Measurements from ENCODE around the gene RNF115. TPM values are rescaled to one million over a fixed set of nuclear protein-coding genes. Genes with fewer than 3 reads are reported as not detected.
"Not testable (repeated sequence)": the region's sequence is repeated elsewhere in the genome, so short reads cannot be mapped to it uniquely, and the experiment has no call there.

Gene RNF115
- total and polyA plus RNA-seq, 4 donors, result 19.1 to 26.0 (median 22.4) TPM

DNA sequence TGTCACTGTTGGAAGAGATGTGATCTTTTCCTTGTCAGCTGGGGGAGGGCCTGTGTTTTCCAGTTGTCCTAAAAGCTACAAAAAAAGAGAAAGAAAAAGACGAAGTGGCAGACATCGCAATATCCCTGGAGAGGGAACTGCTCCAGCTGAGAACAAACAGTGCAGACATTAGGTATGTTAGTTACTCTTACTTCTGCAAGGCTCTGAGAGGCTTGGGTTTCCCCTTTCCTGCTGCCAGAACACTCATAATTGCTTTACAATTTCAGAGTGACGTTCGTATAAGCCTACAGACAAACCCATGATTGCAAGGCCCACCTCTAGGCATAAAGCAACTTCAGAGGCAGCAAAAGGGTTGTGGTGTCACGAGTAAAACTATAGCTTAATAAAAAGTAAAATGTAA is 73.5 kb downstream of the RNF115 start:
- DNase-seq (ENCODE audit: low read depth in 4 of 6, low spot score in 6 of 6), result no peak
- no peak overlapping the region for H3K27ac ChIP-seq (ENCODE audit: low read depth, low read length)
- H3K4me3 ChIP-seq (ENCODE audit: low read depth, low read length), result no peak overlapping the region
- H3K27me3 ChIP-seq (ENCODE audit: control insufficient read depth, insufficient read depth, low read length), result no peaks in the 10 kb centered on the region
- WGBS (ENCODE audit: insufficient coverage), result 92% methylated on average over 2 of the region's 5 CpGs
- peaks cover 4% of the 10 kb centered on the region for H3K4me1 ChIP-seq (ENCODE audit: control insufficient read depth, insufficient read depth, low read length)
- no peaks in the 10 kb centered on the region for H3K9me3 ChIP-seq (ENCODE audit: control insufficient read depth, insufficient read depth, low read length)
- H3K36me3 ChIP-seq (ENCODE audit: control insufficient read depth, insufficient read depth, low read length), result peaks cover 20% of the 10 kb centered on the region

DNA sequence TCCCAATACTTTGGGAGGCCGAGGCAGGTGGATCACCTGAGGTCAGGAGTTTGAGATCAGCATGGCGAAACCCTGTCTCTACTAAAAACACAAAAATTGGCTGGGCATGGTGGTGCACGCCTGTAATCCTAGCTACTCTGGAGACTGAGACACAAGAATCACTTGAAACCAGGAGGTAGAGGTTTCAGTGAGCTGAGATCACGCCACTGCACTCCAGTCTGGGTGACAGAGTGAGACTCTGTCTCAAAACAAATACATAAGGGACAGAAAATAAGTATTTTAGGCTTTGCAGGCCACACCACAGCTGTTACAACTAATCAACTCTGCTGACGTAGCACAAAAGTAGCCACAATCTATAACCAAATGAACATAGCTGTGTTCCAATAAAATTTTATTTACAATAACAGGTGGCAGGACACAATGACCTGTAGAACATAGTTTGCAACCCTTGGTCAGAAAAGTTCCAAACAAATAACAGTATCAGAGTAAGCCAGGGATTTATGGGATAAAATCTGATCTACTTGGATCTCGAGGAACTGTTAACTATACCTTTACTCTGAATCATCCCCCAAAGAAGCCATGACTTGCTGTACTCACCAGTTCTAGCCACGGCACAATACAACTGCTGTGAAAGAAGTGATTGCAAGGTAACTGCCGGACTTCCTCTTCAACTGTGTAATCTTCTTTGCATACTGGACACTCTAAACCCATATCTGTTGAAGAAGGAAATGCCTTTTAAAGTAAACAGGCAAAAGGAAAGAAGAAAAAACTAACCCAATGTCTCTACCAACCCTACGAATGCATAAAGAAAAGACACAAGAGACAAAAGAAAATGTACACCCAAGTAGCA is 76.3 kb downstream of the RNF115 start:
- no peaks in the 10 kb centered on the region for H3K9me3 ChIP-seq (ENCODE audit: control insufficient read depth, insufficient read depth, low read length)
- no peaks in the 10 kb centered on the region for H3K27me3 ChIP-seq (ENCODE audit: control insufficient read depth, insufficient read depth, low read length)
- no peak overlapping the region for H3K4me3 ChIP-seq (ENCODE audit: low read depth, low read length)
- peaks cover 23% of the 10 kb centered on the region for H3K36me3 ChIP-seq (ENCODE audit: control insufficient read depth, insufficient read depth, low read length)
- WGBS (ENCODE audit: insufficient coverage), result 98% methylated on average over 4 of the region's 9 CpGs
- no peak overlapping the region for H3K27ac ChIP-seq (ENCODE audit: low read depth, low read length)
- no peak for DNase-seq (ENCODE audit: low read depth in 4 of 6, low spot score in 6 of 6)
- H3K4me1 ChIP-seq (ENCODE audit: control insufficient read depth, insufficient read depth, low read length), result peaks cover 4% of the 10 kb centered on the region

DNA sequence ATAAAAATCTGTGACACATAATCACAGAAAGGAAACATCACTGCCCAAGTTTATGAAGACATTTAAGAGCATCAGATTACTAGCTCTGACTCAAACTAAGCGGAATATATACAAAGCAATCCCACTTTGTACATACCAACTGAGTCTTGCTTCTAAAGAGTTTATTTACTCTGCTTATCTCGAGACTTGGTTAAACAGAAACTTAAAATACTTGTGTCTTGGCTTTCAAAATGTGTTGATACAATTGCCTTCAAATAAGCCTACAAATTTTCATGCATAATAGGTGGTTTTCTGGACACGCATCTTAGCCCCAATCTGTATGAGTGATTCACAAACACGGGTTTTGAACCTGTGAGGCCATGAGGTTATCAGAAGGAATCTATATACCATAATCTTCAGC is 83.6 kb downstream of the RNF115 start:
- Histone ChIP-seq H3K9me3 (ENCODE audit: control insufficient read depth, insufficient read depth, low read length) (no peaks in the 10 kb centered on the region), H3K36me3 (ENCODE audit: control insufficient read depth, insufficient read depth, low read length) (peaks cover 11% of the 10 kb centered on the region), H3K4me1 (ENCODE audit: control insufficient read depth, insufficient read depth, low read length) (no peaks in the 10 kb centered on the region), H3K4me3 (ENCODE audit: low read depth, low read length) (no peak overlapping the region), H3K27ac (ENCODE audit: low read depth, low read length) (no peak overlapping the region), H3K27me3 (ENCODE audit: control insufficient read depth, insufficient read depth, low read length) (no peaks in the 10 kb centered on the region)
- no CpG with 5 or more reads among the region's 4 CpGs for WGBS (ENCODE audit: insufficient coverage)
- DNase-seq (ENCODE audit: low read depth in 4 of 6, low spot score in 6 of 6), result no peak

DNA sequence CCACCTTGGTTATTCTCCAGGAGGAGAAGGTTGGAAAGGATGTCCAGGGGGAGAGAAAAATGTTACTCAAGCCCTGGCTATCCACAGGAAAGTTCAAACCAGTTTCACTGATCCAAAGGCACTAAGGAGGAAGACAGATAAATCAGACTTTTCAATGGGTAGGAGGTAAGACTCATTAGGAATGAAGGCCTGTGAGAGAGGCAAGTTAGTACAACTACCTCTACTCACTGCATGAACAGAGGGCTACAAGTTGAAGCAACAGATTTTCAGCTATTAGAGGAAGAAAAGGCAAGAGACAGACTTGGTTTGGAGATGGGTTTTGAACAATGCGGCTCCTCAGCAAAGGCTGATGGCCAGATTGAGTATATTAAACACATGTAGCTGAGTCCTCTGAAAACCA is 87.7 kb downstream of the RNF115 start:
- no peaks in the 10 kb centered on the region for H3K27me3 ChIP-seq (ENCODE audit: control insufficient read depth, insufficient read depth, low read length)
- H3K36me3 ChIP-seq (ENCODE audit: control insufficient read depth, insufficient read depth, low read length), result no peaks in the 10 kb centered on the region
- DNase-seq (ENCODE audit: low read depth in 4 of 6, low spot score in 6 of 6), result no peak
- no peaks in the 10 kb centered on the region for H3K9me3 ChIP-seq (ENCODE audit: control insufficient read depth, insufficient read depth, low read length)
- H3K4me1 ChIP-seq (ENCODE audit: control insufficient read depth, insufficient read depth, low read length), result no peaks in the 10 kb centered on the region
- H3K4me3 ChIP-seq (ENCODE audit: low read depth, low read length), result no peak overlapping the region
- no CpG with 5 or more reads among the region's 1 CpG for WGBS (ENCODE audit: insufficient coverage)
- no peak overlapping the region for H3K27ac ChIP-seq (ENCODE audit: low read depth, low read length)

DNA sequence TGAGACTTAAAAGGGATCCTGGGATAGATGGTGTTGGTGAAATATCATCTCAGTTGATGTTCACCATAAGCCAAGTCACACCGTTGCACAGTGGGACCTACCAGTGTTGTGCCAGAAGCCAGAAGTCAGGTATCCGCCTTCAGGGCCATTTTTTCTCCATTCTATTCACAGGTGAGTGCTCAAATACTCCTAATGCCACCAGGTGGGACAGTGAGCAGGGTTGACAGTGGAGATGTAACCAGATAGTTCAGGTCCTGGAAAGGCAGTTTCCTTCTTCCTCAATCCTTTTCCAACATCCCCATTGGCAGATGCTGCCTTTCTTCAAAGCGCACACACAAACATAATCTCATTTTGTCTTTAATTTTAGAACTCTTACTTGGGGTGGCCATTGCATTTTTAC is 93.0 kb downstream of the RNF115 start:
- Histone ChIP-seq H3K9me3 (ENCODE audit: control insufficient read depth, insufficient read depth, low read length) (no peaks in the 10 kb centered on the region), H3K4me3 (ENCODE audit: low read depth, low read length) (no peak overlapping the region), H3K27ac (ENCODE audit: low read depth, low read length) (no peak overlapping the region), H3K27me3 (ENCODE audit: control insufficient read depth, insufficient read depth, low read length) (no peaks in the 10 kb centered on the region), H3K36me3 (ENCODE audit: control insufficient read depth, insufficient read depth, low read length) (no peaks in the 10 kb centered on the region), H3K4me1 (ENCODE audit: control insufficient read depth, insufficient read depth, low read length) (no peaks in the 10 kb centered on the region)
- DNase-seq (ENCODE audit: low read depth in 4 of 6, low spot score in 6 of 6), result no peak
- WGBS (ENCODE audit: insufficient coverage), result no CpG with 5 or more reads among the region's 3 CpGs

DNA sequence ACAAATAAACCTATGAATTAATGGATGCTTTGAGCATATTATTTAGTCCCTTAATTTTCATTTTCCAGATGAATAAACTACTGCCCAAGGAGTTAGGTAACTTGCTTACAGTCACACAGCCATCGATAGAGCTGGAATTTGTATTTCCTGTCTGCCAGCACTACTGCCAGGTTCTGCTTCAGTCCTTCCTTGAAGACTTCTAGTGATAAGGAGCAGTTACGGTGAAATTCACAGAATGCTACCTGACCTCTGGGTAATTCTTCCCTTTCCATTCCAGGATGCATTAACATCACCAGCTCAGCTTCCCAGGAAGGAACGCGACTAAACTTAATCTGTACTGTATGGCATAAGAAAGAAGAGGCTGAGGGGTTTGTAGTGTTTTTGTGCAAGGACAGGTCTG is 93.4 kb downstream of the RNF115 start:
- H3K9me3 ChIP-seq (ENCODE audit: control insufficient read depth, insufficient read depth, low read length), result no peaks in the 10 kb centered on the region
- H3K27ac ChIP-seq (ENCODE audit: low read depth, low read length), result no peak overlapping the region
- DNase-seq (ENCODE audit: low read depth in 4 of 6, low spot score in 6 of 6), result peak in 1 of 6 donors; percentile 11
- H3K27me3 ChIP-seq (ENCODE audit: control insufficient read depth, insufficient read depth, low read length), result no peaks in the 10 kb centered on the region
- no peaks in the 10 kb centered on the region for H3K36me3 ChIP-seq (ENCODE audit: control insufficient read depth, insufficient read depth, low read length)
- H3K4me3 ChIP-seq (ENCODE audit: low read depth, low read length), result no peak overlapping the region
- H3K4me1 ChIP-seq (ENCODE audit: control insufficient read depth, insufficient read depth, low read length), result no peaks in the 10 kb centered on the region
- WGBS (ENCODE audit: insufficient coverage), result 80% methylated on average over 1 of the region's 4 CpGs

DNA sequence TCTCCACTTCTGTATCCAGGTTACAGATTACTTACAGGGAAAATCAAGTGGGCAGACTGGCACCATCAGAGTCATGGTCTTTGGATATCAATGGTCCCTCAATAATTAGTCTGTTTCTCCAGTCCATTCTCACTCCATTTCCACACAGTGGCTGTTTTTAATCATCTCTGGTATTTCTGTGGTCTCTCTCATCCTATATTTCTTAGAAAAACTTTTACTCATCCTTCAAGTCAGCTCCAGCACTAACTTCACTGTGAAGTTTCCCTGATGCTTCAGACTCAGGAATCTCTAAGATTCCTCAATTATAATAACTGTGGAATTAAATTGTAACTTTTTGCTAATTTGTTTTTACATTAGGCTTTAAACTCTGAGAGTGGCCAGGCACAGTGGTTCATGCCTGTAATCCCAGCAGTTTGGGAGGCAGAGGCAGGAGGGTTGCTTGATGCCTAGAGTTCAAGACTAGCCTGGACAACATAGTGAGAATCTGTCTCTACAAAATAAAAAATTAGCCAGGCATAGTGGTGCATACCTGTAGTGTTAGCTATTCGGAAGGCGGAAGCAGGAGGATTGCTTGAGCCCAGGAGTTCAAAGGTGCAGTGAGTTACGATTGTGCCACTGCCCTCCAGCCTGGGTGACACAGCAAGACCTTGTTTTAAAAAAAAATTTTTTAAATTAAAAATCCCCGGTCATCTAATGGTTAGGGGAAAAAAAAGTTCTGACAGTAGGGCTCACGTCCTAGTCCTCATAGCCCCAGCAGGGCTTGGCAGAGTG is 94.0 kb downstream of the RNF115 start:
- H3K27me3 ChIP-seq (ENCODE audit: control insufficient read depth, insufficient read depth, low read length), result no peaks in the 10 kb centered on the region
- WGBS (ENCODE audit: insufficient coverage), result no CpG with 5 or more reads among the region's 5 CpGs
- H3K36me3 ChIP-seq (ENCODE audit: control insufficient read depth, insufficient read depth, low read length), result no peaks in the 10 kb centered on the region
- no peaks in the 10 kb centered on the region for H3K9me3 ChIP-seq (ENCODE audit: control insufficient read depth, insufficient read depth, low read length)
- no peaks in the 10 kb centered on the region for H3K4me1 ChIP-seq (ENCODE audit: control insufficient read depth, insufficient read depth, low read length)
- no peak for DNase-seq (ENCODE audit: low read depth in 4 of 6, low spot score in 6 of 6)
- no peak overlapping the region for H3K27ac ChIP-seq (ENCODE audit: low read depth, low read length)
- H3K4me3 ChIP-seq (ENCODE audit: low read depth, low read length), result no peak overlapping the region

DNA sequence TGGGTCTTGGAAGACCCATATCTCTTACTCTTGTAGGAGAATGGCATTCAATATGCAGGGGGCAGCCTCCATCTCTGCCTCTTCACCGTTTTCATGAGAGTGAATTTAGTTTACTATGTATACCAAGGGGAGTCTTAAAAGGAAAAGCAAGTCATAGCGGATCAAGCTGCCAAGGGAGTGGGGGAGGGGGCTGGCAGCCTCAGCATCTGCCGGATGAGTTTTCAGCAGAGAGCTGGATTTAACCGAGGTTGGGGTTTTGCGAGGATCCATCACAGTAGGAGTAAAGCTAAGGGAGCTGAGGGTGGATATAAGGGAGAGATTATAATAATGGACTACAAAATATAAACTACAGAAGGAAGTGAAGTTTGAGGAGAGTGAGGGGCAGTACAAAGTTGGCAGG is 94.7 kb downstream of the RNF115 start:
- DNase-seq (ENCODE audit: low read depth in 4 of 6, low spot score in 6 of 6), result peak in 2 of 6 donors; percentile 13 to 30
- no peak overlapping the region for H3K27ac ChIP-seq (ENCODE audit: low read depth, low read length)
- no peaks in the 10 kb centered on the region for H3K27me3 ChIP-seq (ENCODE audit: control insufficient read depth, insufficient read depth, low read length)
- 72% methylated on average over 2 of the region's 5 CpGs for WGBS (ENCODE audit: insufficient coverage)
- no peak overlapping the region for H3K4me3 ChIP-seq (ENCODE audit: low read depth, low read length)
- no peaks in the 10 kb centered on the region for H3K36me3 ChIP-seq (ENCODE audit: control insufficient read depth, insufficient read depth, low read length)
- H3K4me1 ChIP-seq (ENCODE audit: control insufficient read depth, insufficient read depth, low read length), result no peaks in the 10 kb centered on the region
- no peaks in the 10 kb centered on the region for H3K9me3 ChIP-seq (ENCODE audit: control insufficient read depth, insufficient read depth, low read length)

DNA sequence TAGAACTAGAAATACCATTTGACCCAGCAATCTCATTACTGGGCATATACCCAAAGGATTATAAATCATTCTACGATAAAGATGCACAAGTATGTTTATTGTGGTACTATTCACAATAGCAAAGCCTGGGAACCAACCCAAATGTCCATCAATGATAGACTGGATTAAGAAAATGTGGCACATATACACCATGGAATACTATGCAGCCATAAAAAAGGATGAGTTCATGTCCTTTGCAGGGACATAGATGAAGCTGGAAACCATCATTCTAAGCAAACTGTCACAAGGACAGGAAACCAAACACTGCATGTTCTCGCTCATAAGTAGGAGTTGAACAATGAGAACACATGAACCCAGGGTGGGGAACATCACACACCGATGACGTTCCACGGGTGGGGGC is 97.7 kb downstream of the RNF115 start:
- H3K4me1 ChIP-seq (ENCODE audit: control insufficient read depth, insufficient read depth, low read length); H3K27ac ChIP-seq (ENCODE audit: low read depth, low read length); DNase-seq (ENCODE audit: low read depth in 4 of 6, low spot score in 6 of 6); H3K27me3 ChIP-seq (ENCODE audit: control insufficient read depth, insufficient read depth, low read length); H3K36me3 ChIP-seq (ENCODE audit: control insufficient read depth, insufficient read depth, low read length); H3K9me3 ChIP-seq (ENCODE audit: control insufficient read depth, insufficient read depth, low read length); H3K4me3 ChIP-seq (ENCODE audit: low read depth, low read length): not testable (repeated sequence)
- WGBS (ENCODE audit: insufficient coverage), result no CpG with 5 or more reads among the region's 5 CpGs

Data from spinal cord (tissue), 10 donors.